RKO (cell line): ENCODE results near the gene CHAD.
"Not testable (repeated sequence)": the region's sequence is repeated elsewhere in the genome, so short reads cannot be mapped to it uniquely, and the experiment has no call there.

ENCODE experiments used
- DNase-seq: peaks from one replicate; pipeline ENCODE4 v3.0.0-alpha.2; 2016; ENCODE audit warnings: low spot score

The CHAD gene

GRCh38 chr17:50493744-50494143 is 25.1 kb upstream of the CHAD start:
- no peak for DNase-seq

- DNase-seq: no peak
These were observed 23.5 kb upstream of the CHAD start for GRCh38 chr17:50492214-50492613.

DNA sequence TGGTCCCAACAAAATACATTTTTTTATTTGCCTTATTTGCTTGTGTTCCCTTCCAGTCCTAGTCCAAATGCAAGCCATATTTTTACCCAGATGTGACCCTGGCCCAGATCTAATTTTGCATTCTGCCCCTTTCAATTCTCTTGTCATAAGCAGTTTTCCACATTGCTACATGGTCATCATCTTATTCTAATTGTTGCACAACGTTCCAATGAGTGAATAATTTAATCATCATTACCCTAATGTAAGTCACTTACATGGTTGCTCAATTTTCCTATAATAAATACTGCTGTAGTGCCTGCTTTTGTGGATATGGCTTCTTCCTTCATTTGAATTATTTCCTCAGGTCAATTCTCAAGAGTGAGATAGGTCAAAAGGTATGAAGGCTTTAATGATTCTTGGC is 22.8 kb upstream of the CHAD start:
- DNase-seq: no peak

DNA sequence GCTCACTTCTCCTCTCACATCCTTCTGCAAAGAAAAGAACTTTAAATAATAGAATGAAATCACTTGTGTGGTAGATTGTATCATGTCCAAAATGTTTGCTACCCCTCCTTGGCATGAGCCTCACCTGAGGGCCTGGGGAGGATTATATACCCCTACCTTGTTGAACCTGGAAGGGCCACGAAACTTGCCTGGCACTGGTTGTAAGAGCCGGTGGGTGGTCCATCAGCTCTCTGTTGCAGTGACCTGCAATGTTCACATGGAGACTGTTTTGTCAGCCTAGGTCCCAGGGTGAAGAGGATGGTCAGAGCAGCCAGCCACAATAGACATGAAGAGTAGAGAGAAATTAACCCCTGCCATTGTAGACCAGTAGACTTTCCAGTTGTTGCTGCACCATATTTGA is 20.2 kb upstream of the CHAD start:
- DNase-seq: no peak

GRCh38 chr17:50487213-50488096 is 18.8 kb upstream of the CHAD start:
- peak; percentile 66 for DNase-seq

DNA sequence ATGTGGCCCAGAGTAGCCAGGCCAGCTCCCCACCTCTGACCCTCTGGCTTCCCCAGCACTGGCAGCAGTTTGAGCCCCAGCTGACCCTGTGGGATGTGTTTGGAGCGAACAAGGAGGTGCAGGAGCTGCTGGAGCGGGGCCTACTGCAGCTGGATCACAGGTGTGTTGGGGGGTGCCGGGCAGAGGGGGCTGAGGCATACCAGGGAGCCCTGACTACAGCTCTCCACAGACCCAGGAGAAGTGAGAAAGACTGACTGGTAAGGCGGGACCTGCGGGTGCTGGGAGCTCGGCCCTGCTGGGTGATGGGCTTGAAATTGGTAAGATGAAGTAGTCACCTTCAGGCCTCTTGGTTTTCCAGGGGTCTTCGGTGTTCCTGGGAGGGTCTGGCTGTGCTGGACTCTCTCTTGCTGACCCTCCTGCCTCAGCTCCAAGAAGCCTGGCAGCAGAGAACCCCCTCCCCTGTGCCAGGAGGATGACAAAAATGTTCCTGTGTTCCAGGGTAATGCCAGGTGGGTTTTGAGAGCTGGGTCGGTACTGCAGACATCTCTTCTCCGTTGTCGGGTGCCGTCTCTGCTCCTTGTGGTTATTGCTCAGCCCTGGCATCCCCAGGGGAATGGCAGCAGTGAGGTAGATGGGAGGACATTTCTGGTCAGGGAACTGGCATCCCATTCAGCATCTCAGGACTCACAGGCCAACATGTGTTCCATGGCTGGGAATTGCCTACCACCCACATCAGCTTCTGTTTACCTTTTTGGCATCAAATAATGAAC is 15.9 kb upstream of the CHAD start:
- DNase-seq: no peak

- no peak for DNase-seq
These were observed 14.6 kb upstream of the CHAD start for GRCh38 chr17:50483266-50483665.

- peak; percentile 97 for DNase-seq
These were observed 13.8 kb upstream of the CHAD start for GRCh38 chr17:50482516-50482915.

- DNase-seq: no peak
These were observed 13.4 kb upstream of the CHAD start for GRCh38 chr17:50482110-50482509.

- no peak for DNase-seq
These were observed 13.0 kb upstream of the CHAD start for GRCh38 chr17:50481648-50482047.

DNA sequence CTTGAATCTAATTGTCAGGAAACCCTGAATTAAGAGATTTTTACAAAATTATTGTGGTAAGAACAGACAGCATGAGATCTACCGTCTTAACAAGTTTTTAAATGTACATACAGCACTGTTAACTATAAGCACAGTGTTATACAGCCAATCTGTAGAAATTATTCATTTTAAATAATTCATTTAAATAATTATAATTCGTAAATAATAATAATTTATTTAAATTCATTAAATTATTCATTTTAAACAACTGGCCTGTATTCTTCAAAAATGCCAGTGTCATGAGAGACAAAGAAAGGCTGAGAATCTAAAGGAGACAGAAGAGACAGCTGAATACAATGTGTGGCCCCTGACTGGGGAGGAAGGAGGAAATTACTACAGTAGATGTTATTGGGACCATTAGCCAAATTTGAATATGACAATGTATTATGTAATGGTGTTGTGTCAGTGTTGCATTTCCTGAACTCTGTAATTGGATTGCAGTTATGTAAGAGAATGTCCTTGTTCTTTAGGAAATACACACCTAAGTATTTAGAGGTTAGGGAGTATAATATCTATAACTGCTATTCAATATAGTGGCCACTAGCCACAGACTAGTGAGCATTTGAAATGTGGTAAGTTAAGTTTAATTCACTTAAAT is 12.3 kb upstream of the CHAD start:
- DNase-seq: peak; percentile 88

GRCh38 chr17:50480142-50480764 is 11.6 kb upstream of the CHAD start:
- DNase-seq: no peak

- DNase-seq: peak; percentile 95
These were observed 11.0 kb upstream of the CHAD start for GRCh38 chr17:50479522-50480141.

GRCh38 chr17:50478391-50479381 is 10.0 kb upstream of the CHAD start, which contains the start of gene RSAD1:
Gene RSAD1, plus strand, starts transcription at chr17:50478860. Its CDS starts 25 bp downstream, at chr17:50478885.
- peak; percentile 90 for DNase-seq

- DNase-seq: peak; percentile 24
These were observed 9.3 kb upstream of the CHAD start for GRCh38 chr17:50477976-50478375.

- no peak for DNase-seq
These were observed 8.1 kb upstream of the CHAD start for GRCh38 chr17:50476545-50477315.

DNA sequence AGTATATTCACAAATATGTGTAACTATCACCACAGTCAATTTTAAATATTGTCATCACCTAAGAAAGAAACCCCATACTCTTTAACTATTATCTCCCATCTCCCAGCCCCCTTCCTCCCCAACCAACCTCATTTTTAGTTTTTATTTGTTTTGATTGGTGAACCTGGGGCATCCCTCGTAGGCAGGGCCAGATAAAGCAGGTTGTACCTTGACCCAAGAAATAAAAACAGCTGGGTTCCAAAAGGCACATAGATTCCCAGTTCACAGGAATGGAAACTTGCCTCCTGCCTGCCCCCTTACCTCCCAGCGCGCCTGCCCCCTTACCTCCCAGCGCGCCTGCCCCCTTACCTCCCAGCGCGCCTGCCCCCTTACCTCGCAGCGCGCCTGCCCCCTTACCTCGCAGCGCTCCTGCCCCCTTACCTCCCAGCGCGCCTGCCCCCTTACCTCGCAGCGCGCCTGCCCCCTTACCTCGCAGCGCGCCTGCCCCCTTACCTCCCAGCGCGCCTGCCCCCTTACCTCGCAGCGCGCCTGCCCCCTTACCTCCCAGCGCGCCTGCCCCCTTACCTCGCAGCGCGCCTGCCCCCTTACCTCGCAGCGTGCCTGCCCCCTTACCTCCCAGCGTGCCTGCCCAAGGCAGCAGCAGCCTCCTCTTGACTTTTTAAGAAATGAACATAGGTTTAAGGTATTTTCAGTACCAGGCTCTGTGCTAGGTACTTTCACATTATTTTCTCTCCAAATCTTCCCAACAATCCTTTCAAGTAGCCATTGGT is 7.3 kb upstream of the CHAD start:
- not testable (repeated sequence) for DNase-seq

GRCh38 chr17:50475362-50475761 is 6.7 kb upstream of the CHAD start:
- DNase-seq: no peak

DNA sequence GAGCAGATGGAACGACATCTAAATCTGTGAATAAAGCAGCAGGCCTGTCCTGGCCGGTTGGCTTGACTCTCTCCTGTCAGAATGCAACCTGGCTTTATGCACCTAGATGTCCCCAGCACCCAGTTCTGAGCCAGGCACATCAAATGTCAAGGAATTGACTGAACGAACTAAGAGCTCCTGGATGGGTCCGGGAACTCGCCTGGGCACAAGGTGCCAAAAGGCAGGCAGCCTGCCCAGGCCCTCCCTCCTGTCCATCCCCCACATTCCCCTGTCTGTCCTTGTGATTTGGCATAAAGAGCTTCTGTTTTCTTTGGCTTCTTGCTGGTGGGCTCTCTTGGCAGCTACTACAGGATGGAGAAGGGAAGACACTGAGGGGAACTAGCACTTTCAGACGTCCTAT is 5.8 kb upstream of the CHAD start:
- no peak for DNase-seq
